Mammary epithelial cell (primary cell): Measurements from ENCODE around the gene TWF2.

Experiments
- CTCF ChIP-seq, 2 donors: IDR thresholded peaks in 1 of 2; conservative IDR thresholded peaks in 1 of 2; 2 replicates each; pipeline ENCODE4 v1.5.1; 2011 to 2012; ENCODE audit warnings: inconsistent platforms in 2 of 2, low read length in 2 of 2, mild to moderate bottlenecking in 2 of 2, control low read depth in 1 of 2, low read depth in 1 of 2; ENCODE audit not compliant: insufficient read depth in 1 of 2; ENCODE audit errors: extremely low read depth in 1 of 2
- EZH2 ChIP-seq: IDR thresholded peaks from 2 replicates; pipeline ENCODE4 v1.6.1; 2012; ENCODE audit warnings: low read length, inconsistent platforms, borderline replicate concordance

- no peak for TF ChIP-seq CTCF (conservative IDR thresholded peaks at IDR 0.05 in 1 of 2, IDR thresholded peaks at IDR 0.05 in 1 of 2; ENCODE audit: extremely low read depth in 1 of 2, insufficient read depth in 1 of 2, low read depth in 1 of 2, low read length in 2 of 2)
- TF ChIP-seq EZH2 = no peak
These were observed 7.9 kb upstream of the TWF2 start for GRCh38 chr3:52246728-52247408.
